RWPE2 (cell line): ENCODE results near the gene TTC21A.

Experiments
- ATAC-seq: fragments of 200-7000 bp; cut with Tn5 transposase; 3 replicates; pipeline ENCODE4 v1.9.1; 2021; ENCODE audit warnings: low read depth
- DNase-seq: peaks from one replicate; pipeline ENCODE4 v3.0.0-alpha.2; 2020; ENCODE audit warnings: low spot score
- H3K27ac ChIP-seq: fragments of 450-650 bp; 2 replicates; pipeline ENCODE4 v1.5.1; 2017; ENCODE audit warnings: mild to moderate bottlenecking; ENCODE audit not compliant: poor library complexity, severe bottlenecking
- H3K27me3 ChIP-seq: fragments of 250-450 bp; sonication (Bioruptor Pico); 2 replicates; pipeline ENCODE4 v1.5.1; 2021; ENCODE audit warnings: mild to moderate bottlenecking, moderate library complexity; ENCODE audit not compliant: insufficient read depth, poor library complexity, severe bottlenecking
- H3K36me3 ChIP-seq: fragments of 250-450 bp; sonication (Bioruptor Pico); 2 replicates; pipeline ENCODE4 v1.5.1; 2020; ENCODE audit warnings: low read depth, mild to moderate bottlenecking, moderate library complexity
- H3K4me1 ChIP-seq: fragments of 250-450 bp; sonication (Bioruptor Pico); 2 replicates; pipeline ENCODE4 v1.5.1; 2021; ENCODE audit warnings: mild to moderate bottlenecking, moderate library complexity; ENCODE audit not compliant: insufficient read depth, poor library complexity, severe bottlenecking
- H3K4me3 ChIP-seq: fragments of 250-450 bp; sonication (Bioruptor Pico); 2 replicates; pipeline ENCODE4 v1.5.1; 2021; ENCODE audit warnings: mild to moderate bottlenecking, moderate library complexity; ENCODE audit not compliant: severe bottlenecking
- H3K9me3 ChIP-seq: fragments of 250-450 bp; sonication (Bioruptor Pico); 2 replicates; pipeline ENCODE4 v1.5.1; 2021; ENCODE audit warnings: mild to moderate bottlenecking, moderate library complexity; ENCODE audit not compliant: severe bottlenecking
- TF ChIP-seq, protein P1 (sequence below): fragments of 450-650 bp; IDR thresholded peaks from one replicate; pipeline ENCODE4 v1.5.1; 2017; ENCODE audit warnings: mild to moderate bottlenecking, moderate library complexity; ENCODE audit not compliant: poor library complexity, severe bottlenecking

TTC21A gene

GRCh38 chr3:39165518-39165917 is 58.0 kb downstream of the TTC21A start:
- Histone ChIP-seq H3K9me3 (no peaks in the 10 kb centered on the region), H3K4me3 (no peak overlapping the region), H3K27me3 (no peaks in the 10 kb centered on the region), H3K36me3 (no peaks in the 10 kb centered on the region), H3K27ac (peak overlapping the region; percentile 91), H3K4me1 (peaks cover 25% of the 10 kb centered on the region)
- TF ChIP-seq, protein P1, sequence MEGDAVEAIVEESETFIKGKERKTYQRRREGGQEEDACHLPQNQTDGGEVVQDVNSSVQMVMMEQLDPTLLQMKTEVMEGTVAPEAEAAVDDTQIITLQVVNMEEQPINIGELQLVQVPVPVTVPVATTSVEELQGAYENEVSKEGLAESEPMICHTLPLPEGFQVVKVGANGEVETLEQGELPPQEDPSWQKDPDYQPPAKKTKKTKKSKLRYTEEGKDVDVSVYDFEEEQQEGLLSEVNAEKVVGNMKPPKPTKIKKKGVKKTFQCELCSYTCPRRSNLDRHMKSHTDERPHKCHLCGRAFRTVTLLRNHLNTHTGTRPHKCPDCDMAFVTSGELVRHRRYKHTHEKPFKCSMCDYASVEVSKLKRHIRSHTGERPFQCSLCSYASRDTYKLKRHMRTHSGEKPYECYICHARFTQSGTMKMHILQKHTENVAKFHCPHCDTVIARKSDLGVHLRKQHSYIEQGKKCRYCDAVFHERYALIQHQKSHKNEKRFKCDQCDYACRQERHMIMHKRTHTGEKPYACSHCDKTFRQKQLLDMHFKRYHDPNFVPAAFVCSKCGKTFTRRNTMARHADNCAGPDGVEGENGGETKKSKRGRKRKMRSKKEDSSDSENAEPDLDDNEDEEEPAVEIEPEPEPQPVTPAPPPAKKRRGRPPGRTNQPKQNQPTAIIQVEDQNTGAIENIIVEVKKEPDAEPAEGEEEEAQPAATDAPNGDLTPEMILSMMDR, result no peak
- ATAC-seq (no peak), DNase-seq (no peak)

GRCh38 chr3:39166134-39166710 is 58.7 kb downstream of the TTC21A start:
- H3K4me1 ChIP-seq, result peaks cover 25% of the 10 kb centered on the region
- no peak overlapping the region for H3K4me3 ChIP-seq
- no peaks in the 10 kb centered on the region for H3K36me3 ChIP-seq
- H3K27ac ChIP-seq, result peak overlapping the region; percentile 91
- DNase-seq (no peak), ATAC-seq (peak; percentile 90)
- H3K9me3 ChIP-seq, result no peaks in the 10 kb centered on the region
- TF ChIP-seq, protein P1, result no peak
- H3K27me3 ChIP-seq, result no peaks in the 10 kb centered on the region

DNA sequence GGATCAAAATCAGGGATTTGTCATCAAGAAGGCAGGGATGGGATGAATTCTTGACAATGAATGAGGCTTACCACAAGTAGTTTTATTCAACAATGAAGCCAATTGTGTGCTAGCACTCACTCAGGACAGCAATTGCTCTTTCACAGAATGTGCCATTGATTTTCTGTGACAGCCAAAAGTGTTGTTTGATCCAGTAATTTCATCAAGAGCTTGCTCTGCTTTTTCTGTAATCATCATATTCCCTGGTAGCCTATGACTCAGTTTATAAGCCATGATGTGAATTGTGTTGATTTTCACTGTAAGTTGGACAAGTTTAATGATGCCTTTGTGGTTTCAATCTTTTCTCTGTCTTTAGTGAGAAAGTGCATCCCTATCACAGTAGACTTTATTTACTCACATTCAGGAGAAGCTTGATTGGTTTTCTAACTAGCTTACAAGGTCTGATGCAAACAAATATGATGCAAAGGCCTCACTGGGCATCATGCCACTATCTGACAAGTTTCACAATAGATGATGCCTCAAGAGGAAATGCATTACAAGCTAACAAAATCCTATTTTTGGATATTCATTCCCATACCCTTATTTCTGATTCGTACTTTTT is 59.6 kb downstream of the TTC21A start:
- DNase-seq (no peak), ATAC-seq (peak; percentile 44)
- Histone ChIP-seq H3K9me3 (no peaks in the 10 kb centered on the region), H3K4me3 (no peak overlapping the region), H3K36me3 (no peaks in the 10 kb centered on the region), H3K27me3 (no peaks in the 10 kb centered on the region), H3K27ac (peak overlapping the region; percentile 91), H3K4me1 (peaks cover 25% of the 10 kb centered on the region)
- TF ChIP-seq, protein P1, result no peak

DNA sequence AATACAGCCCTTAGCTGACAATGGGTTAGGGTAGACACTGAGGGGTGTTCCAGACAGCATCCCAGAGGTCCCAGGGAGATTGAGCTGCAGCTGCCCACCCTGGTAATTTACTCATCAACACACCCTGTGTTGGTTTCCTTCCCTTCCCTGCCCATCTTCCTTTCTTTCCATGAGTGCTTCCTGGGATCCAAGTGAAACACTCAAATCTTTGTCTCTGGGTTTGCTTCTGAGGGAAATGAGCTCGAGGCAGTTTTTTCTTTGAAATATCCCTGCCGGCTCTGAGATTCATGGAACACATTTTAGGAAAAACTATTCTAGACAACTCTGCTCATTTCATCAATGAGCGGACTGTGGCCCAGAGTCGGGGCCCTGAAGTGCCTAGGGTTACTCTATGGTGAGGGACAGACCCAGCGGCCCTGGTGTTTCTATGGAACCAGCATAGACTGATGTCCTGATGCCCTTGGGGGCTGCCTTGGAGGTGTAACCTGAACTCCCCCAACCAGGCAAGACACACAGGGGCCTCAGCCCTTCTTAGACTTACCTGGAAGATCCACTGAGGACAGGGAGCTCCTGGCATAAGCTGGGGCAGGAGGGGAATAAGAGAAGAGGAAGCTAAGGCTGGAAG is 60.8 kb downstream of the TTC21A start:
- ATAC-seq (no peak), DNase-seq (no peak)
- H3K36me3 ChIP-seq, result no peaks in the 10 kb centered on the region
- peaks cover 25% of the 10 kb centered on the region for H3K4me1 ChIP-seq
- H3K27me3 ChIP-seq, result no peaks in the 10 kb centered on the region
- peak overlapping the region; percentile 91 for H3K27ac ChIP-seq
- H3K4me3 ChIP-seq, result no peak overlapping the region
- no peaks in the 10 kb centered on the region for H3K9me3 ChIP-seq
- TF ChIP-seq, protein P1, result no peak

GRCh38 chr3:39169712-39170111 is 62.2 kb downstream of the TTC21A start:
- no peak for DNase-seq
- H3K9me3 ChIP-seq, result no peaks in the 10 kb centered on the region
- TF ChIP-seq, protein P1, result no peak
- no peaks in the 10 kb centered on the region for H3K27me3 ChIP-seq
- no peak overlapping the region for H3K4me3 ChIP-seq
- H3K4me1 ChIP-seq, result peaks cover 25% of the 10 kb centered on the region
- no peaks in the 10 kb centered on the region for H3K36me3 ChIP-seq
- ATAC-seq, result no peak
- no peak overlapping the region for H3K27ac ChIP-seq
